ENCODE measurements around the gene COBL.

The COBL gene

GRCh38 chr7:51278797-51279196, 37.8 kb downstream of the COBL start:
- no peaks in the 10 kb centered on the region for H3F3A ChIP-seq (ENCODE audit: control insufficient read depth, insufficient read depth)
- no peak overlapping the region for H3K27ac ChIP-seq (ENCODE audit: low read depth, low read length)
- no peaks in the 10 kb centered on the region for H3K27me3 ChIP-seq (ENCODE audit: control insufficient read depth, low read length)
- H3K4me2 ChIP-seq (ENCODE audit: low read length) = no peak overlapping the region
- no peaks in the 10 kb centered on the region for H3K9me3 ChIP-seq (ENCODE audit: control insufficient read depth, insufficient read depth, low read length)
- H3K36me3 ChIP-seq (ENCODE audit: control insufficient read depth, low read length) = no peaks in the 10 kb centered on the region
- H3K4me3 ChIP-seq (ENCODE audit: low read length) = no peak overlapping the region
- no peaks in the 10 kb centered on the region for H4K20me1 ChIP-seq (ENCODE audit: control insufficient read depth, insufficient read depth, low read depth, low read length)
- no peaks in the 10 kb centered on the region for H3K79me2 ChIP-seq (ENCODE audit: control insufficient read depth, low read length)
- TF ChIP-seq EZH2phosphoT487 (IDR thresholded peaks at IDR 0.05; ENCODE audit: borderline replicate concordance, low read length) (no peak), CTCF (IDR thresholded peaks at IDR 0.05; ENCODE audit: low read depth, low read length, poor library complexity, severe bottlenecking) (no peak)
- H3K9me2 ChIP-seq (replicated peaks; ENCODE audit: control insufficient read depth, low read length) = no peaks in the 10 kb centered on the region
- no peaks in the 10 kb centered on the region for H3K4me1 ChIP-seq (ENCODE audit: control insufficient read depth, low read length)

- no peak overlapping the region for H3K4me2 ChIP-seq (ENCODE audit: low read length)
- H3K79me2 ChIP-seq (ENCODE audit: control insufficient read depth, low read length) = no peaks in the 10 kb centered on the region
- H3F3A ChIP-seq (ENCODE audit: control insufficient read depth, insufficient read depth) = no peaks in the 10 kb centered on the region
- no peak overlapping the region for H3K27ac ChIP-seq (ENCODE audit: low read depth, low read length)
- H3K36me3 ChIP-seq (ENCODE audit: control insufficient read depth, low read length) = no peaks in the 10 kb centered on the region
- H3K9me2 ChIP-seq (replicated peaks; ENCODE audit: control insufficient read depth, low read length) = no peaks in the 10 kb centered on the region
- no peaks in the 10 kb centered on the region for H3K27me3 ChIP-seq (ENCODE audit: control insufficient read depth, low read length)
- no peaks in the 10 kb centered on the region for H4K20me1 ChIP-seq (ENCODE audit: control insufficient read depth, insufficient read depth, low read depth, low read length)
- no peak for TF ChIP-seq EZH2phosphoT487 (IDR thresholded peaks at IDR 0.05; ENCODE audit: borderline replicate concordance, low read length)
- TF ChIP-seq CTCF (IDR thresholded peaks at IDR 0.05; ENCODE audit: low read depth, low read length, poor library complexity, severe bottlenecking) = no peak
- no peak overlapping the region for H3K4me3 ChIP-seq (ENCODE audit: low read length)
- no peaks in the 10 kb centered on the region for H3K4me1 ChIP-seq (ENCODE audit: control insufficient read depth, low read length)
- no peaks in the 10 kb centered on the region for H3K9me3 ChIP-seq (ENCODE audit: control insufficient read depth, insufficient read depth, low read length)
Measured at GRCh38 chr7:51276967-51277366, 39.6 kb downstream of the COBL start.

- H3K36me3 ChIP-seq (ENCODE audit: control insufficient read depth, low read length) = no peaks in the 10 kb centered on the region
- H3K9me2 ChIP-seq (replicated peaks; ENCODE audit: control insufficient read depth, low read length) = no peaks in the 10 kb centered on the region
- H3K9me3 ChIP-seq (ENCODE audit: control insufficient read depth, insufficient read depth, low read length) = no peaks in the 10 kb centered on the region
- H3F3A ChIP-seq (ENCODE audit: control insufficient read depth, insufficient read depth) = no peaks in the 10 kb centered on the region
- no peaks in the 10 kb centered on the region for H3K4me1 ChIP-seq (ENCODE audit: control insufficient read depth, low read length)
- no peak for TF ChIP-seq CTCF (IDR thresholded peaks at IDR 0.05; ENCODE audit: low read depth, low read length, poor library complexity, severe bottlenecking)
- H3K79me2 ChIP-seq (ENCODE audit: control insufficient read depth, low read length) = no peaks in the 10 kb centered on the region
- H3K4me3 ChIP-seq (ENCODE audit: low read length) = no peak overlapping the region
- no peaks in the 10 kb centered on the region for H3K27me3 ChIP-seq (ENCODE audit: control insufficient read depth, low read length)
- H4K20me1 ChIP-seq (ENCODE audit: control insufficient read depth, insufficient read depth, low read depth, low read length) = no peaks in the 10 kb centered on the region
- H3K27ac ChIP-seq (ENCODE audit: low read depth, low read length) = no peak overlapping the region
- no peak overlapping the region for H3K4me2 ChIP-seq (ENCODE audit: low read length)
Measured at GRCh38 chr7:51276091-51276605, 40.5 kb downstream of the COBL start.

GRCh38 chr7:51275532-51275931, 41.1 kb downstream of the COBL start:
- Histone ChIP-seq H3K9me3 (ENCODE audit: control insufficient read depth, insufficient read depth, low read length) (no peaks in the 10 kb centered on the region), H3K36me3 (ENCODE audit: control insufficient read depth, low read length) (no peaks in the 10 kb centered on the region), H3F3A (ENCODE audit: control insufficient read depth, insufficient read depth) (no peaks in the 10 kb centered on the region), H3K79me2 (ENCODE audit: control insufficient read depth, low read length) (no peaks in the 10 kb centered on the region), H3K4me2 (ENCODE audit: low read length) (no peak overlapping the region), H3K9me2 (replicated peaks; ENCODE audit: control insufficient read depth, low read length) (no peaks in the 10 kb centered on the region), H3K4me3 (ENCODE audit: low read length) (no peak overlapping the region), H3K4me1 (ENCODE audit: control insufficient read depth, low read length) (no peaks in the 10 kb centered on the region), H3K27ac (ENCODE audit: low read depth, low read length) (no peak overlapping the region), H3K27me3 (ENCODE audit: control insufficient read depth, low read length) (no peaks in the 10 kb centered on the region), H4K20me1 (ENCODE audit: control insufficient read depth, insufficient read depth, low read depth, low read length) (no peaks in the 10 kb centered on the region)
- TF ChIP-seq CTCF (IDR thresholded peaks at IDR 0.05; ENCODE audit: low read depth, low read length, poor library complexity, severe bottlenecking) (no peak), EZH2phosphoT487 (IDR thresholded peaks at IDR 0.05; ENCODE audit: borderline replicate concordance, low read length) (no peak)
